GM12892 (cell line): ENCODE data around the gene SLC47A2.

Experiments
- DNase-seq: peaks from one replicate; pipeline ENCODE4 v3.0.0; 2011; ENCODE audit not compliant: insufficient read length
- FAIRE-seq: peaks from 2 replicates; lab custom pipeline; 2011; peaks lifted over from hg19 to GRCh38; lab: Jason Lieb, UNC
- POLR2A ChIP-seq: IDR thresholded peaks from 2 replicates; pipeline ENCODE4 v1.6.1; 2011; ENCODE audit warnings: low read depth, low read length, control low read depth
- POLR2AphosphoS5 ChIP-seq: IDR thresholded peaks from 2 replicates; pipeline ENCODE4 v1.6.1; 2011; ENCODE audit warnings: low read depth, low read length, control low read depth
- TAF1 ChIP-seq: IDR thresholded peaks from 2 replicates; pipeline ENCODE4 v1.6.1; 2011; ENCODE audit warnings: low read depth, mild to moderate bottlenecking, control low read depth, low read length, borderline replicate concordance

SLC47A2 gene

GRCh38 chr17:19737305-19738072 lies 21.1 kb upstream of the SLC47A2 start:
- FAIRE-seq (no peak), DNase-seq (no peak)
- no peak for TF ChIP-seq POLR2A
- no peak for TF ChIP-seq POLR2AphosphoS5
- TF ChIP-seq TAF1: no peak

- no peak for DNase-seq
- no peak for FAIRE-seq
- TF ChIP-seq POLR2A (no peak), TAF1 (no peak), POLR2AphosphoS5 (no peak)
Observed at GRCh38 chr17:19736071-19736470, 19.7 kb upstream of the SLC47A2 start.

- TF ChIP-seq TAF1: no peak
- TF ChIP-seq POLR2AphosphoS5: no peak
- DNase-seq: no peak
- FAIRE-seq: no peak
Observed at GRCh38 chr17:19733953-19734526, 17.7 kb upstream of the SLC47A2 start.

GRCh38 chr17:19731626-19732025 lies 15.2 kb upstream of the SLC47A2 start:
- no peak for DNase-seq
- no peak for FAIRE-seq
- TF ChIP-seq POLR2AphosphoS5 (no peak), POLR2A (no peak), TAF1 (no peak)

GRCh38 chr17:19730843-19731242 lies 14.5 kb upstream of the SLC47A2 start:
- DNase-seq (no peak), FAIRE-seq (no peak)
- no peak for TF ChIP-seq POLR2A
- no peak for TF ChIP-seq POLR2AphosphoS5
- no peak for TF ChIP-seq TAF1

- FAIRE-seq (no peak), DNase-seq (no peak)
- TF ChIP-seq POLR2A (no peak), POLR2AphosphoS5 (no peak), TAF1 (no peak)
Observed at GRCh38 chr17:19729900-19730299, 13.5 kb upstream of the SLC47A2 start.

GRCh38 chr17:19728084-19728495 lies 11.7 kb upstream of the SLC47A2 start:
- DNase-seq (no peak), FAIRE-seq (no peak)
- TF ChIP-seq POLR2A (no peak), POLR2AphosphoS5 (no peak), TAF1 (no peak)

GRCh38 chr17:19727501-19728078 lies 11.2 kb upstream of the SLC47A2 start:
- DNase-seq (no peak), FAIRE-seq (no peak)
- TF ChIP-seq TAF1 (no peak), POLR2A (no peak), POLR2AphosphoS5 (no peak)

- DNase-seq (no peak), FAIRE-seq (no peak)
- TF ChIP-seq TAF1 (no peak), POLR2AphosphoS5 (no peak), POLR2A (no peak)
Observed at GRCh38 chr17:19726631-19727376, 10.4 kb upstream of the SLC47A2 start.

GRCh38 chr17:19725486-19725885 lies 9.1 kb upstream of the SLC47A2 start:
- DNase-seq (no peak), FAIRE-seq (no peak)
- no peak for TF ChIP-seq TAF1
- TF ChIP-seq POLR2AphosphoS5: no peak
- TF ChIP-seq POLR2A: no peak

- no peak for DNase-seq
- TF ChIP-seq TAF1 (no peak), POLR2A (no peak), POLR2AphosphoS5 (no peak)
- FAIRE-seq: no peak
Observed at GRCh38 chr17:19724501-19725420, 8.4 kb upstream of the SLC47A2 start.
